HG03135 (cell line): ENCODE measurements around the gene NEU2.
A peak's percentile ranks its signal among the peaks of the same experiment; 100 is the strongest.

Source experiments
- ATAC-seq: cut with Tn5 transposase; IDR thresholded peaks from one replicate; pipeline ENCODE4 v1.9.1; 2021; ENCODE audit warnings: mild to moderate bottlenecking, moderate library complexity; ENCODE audit not compliant: unreplicated experiment

NEU2 gene

DNA sequence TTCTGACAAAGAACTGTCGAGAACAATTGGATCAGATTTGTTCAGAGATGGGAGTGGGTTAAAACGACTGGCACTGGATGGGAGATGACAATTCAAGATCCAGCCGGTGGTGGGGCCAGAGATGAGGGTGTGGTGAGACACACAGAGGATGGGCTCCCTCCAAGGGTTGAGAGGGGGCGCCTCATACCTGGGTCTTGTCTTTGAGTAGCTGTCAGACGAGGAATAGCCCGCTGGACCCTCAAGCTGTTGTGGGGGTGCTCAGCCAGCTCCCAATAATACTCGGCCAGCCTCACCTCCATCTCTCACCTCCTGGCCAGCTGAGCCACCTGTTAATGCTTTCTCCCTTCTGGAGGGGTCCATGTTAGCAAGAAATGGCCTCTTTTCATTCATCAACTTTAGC, 41.6 kb downstream of the NEU2 start:
- ATAC-seq, result no peak

DNA sequence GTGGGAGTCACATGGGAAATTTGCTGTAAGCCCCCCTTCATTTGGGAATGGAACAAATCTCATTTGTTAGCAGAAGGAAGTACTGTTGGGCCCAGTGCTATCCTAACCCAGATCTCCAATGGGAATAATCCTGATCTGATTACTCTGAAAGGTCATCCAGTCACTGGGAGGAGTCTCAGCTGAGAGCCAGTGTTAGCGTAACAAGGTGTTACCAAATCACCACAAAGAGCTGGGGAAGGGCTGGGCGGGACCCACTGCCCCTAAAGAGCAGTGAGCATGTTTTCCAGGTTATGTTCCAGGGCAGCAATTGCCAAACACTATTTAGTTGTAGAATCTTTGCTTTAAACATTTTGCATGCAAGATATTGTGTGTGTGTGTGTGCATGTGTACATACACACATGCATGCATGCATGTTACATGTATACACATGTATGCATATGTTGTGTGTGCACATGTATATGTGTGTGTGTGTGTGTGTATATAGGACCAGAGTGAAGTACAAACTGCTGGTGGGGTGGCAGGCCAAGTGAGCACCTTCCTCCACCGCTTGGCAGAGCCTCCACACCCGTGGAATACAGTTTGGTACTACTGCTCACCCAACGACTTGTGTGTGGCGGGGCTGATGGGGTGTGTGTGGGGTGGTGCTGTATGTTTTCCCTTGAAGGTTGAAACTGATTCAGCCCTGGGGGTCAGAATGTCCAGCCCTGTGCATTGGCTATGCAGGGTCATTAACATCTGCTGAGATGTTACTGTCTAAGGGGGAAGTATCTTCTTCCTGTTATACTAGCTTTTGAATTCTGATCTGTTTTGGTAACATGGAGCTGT, 42.9 kb downstream of the NEU2 start:
- ATAC-seq, result peak; percentile 17

DNA sequence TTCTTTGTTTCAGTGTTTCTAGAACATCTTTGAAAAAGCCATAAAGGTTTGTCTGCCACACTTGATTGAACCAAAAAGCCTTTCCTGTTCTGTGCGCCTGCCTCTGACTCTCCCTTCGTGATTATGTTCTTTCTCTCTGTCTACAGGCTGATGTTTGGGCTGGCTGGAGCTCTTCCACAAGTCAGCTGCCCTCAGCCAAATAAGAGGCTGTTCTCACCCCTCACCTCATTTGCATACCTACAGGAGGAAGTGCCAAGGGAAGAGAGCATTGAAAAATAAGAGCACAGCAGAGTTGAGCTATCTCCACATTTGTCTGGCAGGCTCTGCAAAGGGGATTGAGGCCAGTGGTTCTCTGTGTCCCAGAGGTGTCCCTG, 43.5 kb downstream of the NEU2 start:
- ATAC-seq, result peak; percentile 43

DNA sequence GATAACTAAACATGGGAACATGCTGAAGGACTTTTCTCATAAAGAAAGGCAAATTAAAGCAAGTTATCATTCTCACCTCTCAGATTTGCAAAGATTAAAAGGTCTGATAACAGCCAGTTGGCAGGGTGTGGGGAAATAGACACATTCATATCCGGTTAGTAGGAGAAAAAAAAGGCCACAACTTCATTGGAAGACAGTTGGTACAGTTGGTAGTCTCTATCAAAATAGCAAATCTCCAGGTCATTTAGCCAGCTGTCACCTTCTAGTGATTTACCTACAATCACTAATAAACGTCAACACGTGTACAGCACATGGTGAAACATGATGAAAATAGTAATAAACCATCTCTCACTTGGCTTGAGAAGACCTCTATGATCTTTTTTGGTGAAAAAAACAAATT, 44.3 kb downstream of the NEU2 start:
- ATAC-seq, result no peak

DNA sequence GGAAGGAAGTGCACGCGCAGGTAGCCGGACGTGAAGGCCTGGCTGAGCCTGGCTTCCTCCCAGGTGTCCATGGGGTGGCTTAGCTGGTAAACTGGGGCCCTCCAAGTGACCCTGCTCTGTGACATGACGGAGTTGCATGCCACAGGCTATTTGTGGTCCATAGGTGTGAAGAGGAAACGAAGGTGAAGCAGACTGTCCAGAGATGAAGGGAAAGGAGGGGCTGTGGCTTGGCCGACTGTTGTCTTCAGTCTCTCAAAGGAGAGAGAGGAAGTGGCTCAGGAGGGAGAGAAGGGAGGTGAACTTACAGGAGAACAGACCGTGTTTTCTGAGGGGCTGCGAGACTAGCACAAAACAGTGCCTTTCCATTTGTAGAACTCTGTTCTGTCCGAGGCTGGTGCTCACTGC, 47.0 kb downstream of the NEU2 start:
- ATAC-seq, result peak; percentile 36

DNA sequence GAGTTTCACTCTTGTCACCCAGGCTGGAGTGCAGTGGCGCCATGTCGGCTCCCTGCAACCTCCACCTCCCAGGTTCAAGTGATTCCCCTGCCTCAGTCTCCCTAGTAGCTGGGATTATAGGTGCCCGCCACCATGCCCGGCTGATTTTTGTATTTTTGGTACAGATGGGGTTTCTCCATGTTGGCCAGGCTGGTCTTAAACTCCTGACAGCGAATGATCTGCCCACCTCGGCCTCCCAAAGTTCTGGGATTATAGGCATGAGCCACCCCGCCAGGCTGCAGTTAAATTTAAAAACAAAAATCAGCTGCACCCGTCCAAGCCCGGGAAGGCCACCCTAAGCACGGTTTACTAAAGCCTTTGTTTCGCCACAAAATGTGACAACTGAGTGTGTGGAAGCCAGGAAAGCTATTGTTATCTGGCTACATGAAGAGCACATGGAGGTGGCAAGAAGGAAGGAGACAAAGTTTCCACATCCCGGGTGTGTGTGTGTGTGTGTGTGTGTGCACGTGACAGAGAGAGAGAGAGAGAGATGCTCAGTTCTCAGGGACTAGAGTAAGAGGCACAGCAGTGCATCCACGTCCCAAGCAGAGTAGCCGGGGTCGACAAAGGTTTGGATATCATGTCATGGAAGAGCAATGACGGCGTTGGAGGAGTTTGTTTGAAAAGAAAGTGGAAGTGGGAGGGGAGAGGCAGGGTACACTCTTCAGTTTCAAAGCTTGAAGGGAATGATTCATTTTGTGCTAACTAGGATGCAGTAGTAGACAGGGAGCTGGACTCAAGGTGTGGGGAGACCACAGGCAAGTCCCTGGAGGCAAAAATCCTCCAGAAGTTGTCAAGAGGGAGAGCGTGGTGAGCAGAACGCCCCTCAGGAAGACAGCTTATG, 47.7 kb downstream of the NEU2 start:
- ATAC-seq, result no peak

DNA sequence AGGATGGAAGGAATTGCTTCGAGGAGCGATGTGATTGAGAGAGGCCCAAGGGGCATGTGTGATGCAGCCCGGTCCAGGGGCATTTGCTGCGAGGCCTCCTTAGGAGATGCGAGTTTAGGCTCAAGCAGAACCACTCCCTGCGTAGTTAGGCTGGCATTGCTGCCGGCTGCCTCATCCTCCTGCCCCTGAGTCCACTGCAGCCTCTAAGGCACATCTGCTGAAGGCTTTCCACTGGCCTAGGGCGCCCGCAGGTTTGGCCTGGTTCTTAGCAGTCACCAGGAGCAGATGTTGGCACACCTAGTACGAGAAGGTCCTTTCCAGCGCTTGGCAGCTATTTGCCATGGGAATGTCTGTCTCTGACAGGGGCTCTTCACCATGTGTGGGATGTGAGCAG, 48.4 kb downstream of the NEU2 start:
- no peak for ATAC-seq

DNA sequence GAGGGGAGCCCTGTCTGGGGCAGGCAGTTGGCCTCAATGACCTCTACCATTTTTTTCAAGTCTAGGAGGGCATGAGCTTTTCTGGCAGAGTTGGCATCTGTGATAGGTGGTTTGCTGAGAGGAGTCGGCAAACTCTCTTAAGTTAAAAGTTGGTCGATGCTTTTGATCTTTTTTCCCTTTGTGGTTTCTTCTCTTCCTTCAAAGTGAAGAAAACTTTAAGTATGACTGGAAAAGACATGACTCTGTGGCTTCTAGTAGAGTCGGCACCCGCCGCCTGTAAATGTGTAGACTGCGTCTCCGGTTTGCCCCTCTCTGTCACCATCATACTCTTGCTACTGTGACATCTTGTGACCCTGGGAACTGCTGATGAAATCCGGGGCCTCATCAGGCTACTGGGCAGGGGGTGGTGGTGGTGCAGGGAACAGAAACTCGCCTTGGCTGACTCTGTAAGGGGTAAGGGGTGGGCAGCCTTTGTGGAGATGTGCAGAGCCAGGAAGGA, 48.8 kb downstream of the NEU2 start:
- no peak for ATAC-seq

DNA sequence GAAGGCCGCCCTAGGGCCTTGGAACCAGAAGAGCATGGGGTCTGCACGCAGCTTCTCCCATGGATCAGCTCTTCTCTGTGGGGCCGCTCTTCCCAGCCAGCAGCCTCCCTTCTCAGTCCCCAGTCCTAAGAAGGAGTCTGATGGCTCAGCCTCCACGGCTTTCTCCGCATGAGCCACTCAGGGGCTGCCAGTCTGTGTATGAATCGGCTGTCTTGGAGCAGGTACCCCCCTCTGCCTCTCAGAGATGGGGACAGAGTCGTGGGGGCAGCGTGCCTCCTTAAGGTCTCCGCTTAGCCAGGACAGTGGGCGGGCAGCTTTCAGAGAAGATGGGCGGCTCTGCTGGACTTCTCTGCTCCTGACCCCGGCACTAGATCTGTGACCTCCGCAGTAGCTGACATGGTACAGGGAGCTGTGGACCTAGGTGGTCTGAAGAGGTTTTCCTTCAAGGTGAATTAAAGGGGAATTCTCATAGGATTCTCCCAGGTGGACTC, 49.3 kb downstream of the NEU2 start:
- ATAC-seq, result peak; percentile 0

DNA sequence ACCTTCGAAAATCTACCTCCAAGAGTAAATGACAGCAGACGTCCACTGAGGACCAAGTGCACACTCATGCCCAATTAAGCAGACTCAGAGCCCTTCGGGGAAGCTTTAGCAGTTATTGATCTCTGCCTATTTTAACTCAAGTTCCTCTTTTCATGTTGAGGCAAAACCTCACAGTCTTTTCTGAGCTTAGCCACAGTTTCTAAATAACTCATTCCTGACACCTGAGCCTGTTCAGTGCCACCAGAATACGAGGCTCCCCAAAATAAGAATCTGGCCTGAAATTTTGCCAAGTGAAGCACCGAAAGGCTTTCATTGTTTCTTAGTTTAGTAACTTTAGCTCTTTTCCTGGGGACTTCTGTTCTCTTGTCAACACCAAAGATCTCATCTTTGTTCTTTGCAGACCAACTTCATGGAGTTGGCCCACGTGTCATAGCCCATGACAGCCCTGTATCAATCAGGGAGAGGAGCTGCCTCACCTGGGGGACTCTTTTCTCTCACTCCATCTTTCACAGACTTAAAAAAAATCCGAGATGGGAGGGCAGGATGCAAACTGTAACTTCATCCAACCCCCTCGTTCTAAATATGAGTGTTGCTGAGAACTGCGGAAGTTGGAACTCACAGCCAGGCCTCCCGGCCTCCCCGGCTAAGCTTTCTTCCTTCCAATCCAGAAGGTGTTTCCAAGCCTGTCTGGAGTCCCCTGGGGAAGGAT, 49.9 kb downstream of the NEU2 start:
- peak; percentile 42 for ATAC-seq

DNA sequence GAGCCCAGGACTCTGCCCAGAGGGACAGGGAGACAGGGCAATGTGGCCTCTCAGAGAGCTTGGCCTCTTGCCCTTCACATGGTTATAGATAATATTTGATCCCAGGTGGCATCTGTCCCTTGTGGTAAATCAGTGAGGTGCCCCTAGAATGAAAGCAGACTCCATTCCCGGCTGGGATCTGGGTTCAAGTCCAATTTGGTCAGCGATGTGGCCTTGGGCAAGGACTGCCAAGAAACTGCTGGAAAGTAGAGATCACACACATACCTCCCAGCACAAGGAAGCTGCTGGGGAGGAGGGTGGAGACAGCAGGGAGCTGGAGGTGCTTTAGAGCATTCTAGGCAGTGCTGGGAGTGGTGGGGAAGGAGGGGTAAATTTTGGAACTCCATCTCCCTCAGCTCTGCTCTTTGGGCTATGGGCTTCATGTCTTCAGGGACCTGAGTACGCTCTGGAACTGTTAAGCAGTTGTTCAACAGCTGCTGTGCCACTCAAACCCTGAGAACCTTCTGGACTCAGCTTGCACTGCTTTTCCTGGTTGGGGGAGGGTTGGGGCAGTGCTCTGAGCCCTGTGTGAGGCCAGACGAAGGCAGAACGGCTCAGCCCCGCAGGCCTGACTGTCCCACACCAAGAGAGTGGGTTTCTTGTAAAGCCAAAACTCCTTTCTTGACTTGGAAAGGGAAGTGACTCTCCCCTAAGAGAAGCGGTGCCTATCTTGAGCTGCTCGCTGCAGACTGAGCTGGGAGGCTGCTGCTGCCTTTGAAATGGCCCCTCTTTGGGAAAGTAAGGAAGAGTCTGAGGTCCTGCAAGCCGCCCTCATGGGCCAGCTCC, 50.7 kb downstream of the NEU2 start:
- no peak for ATAC-seq

DNA sequence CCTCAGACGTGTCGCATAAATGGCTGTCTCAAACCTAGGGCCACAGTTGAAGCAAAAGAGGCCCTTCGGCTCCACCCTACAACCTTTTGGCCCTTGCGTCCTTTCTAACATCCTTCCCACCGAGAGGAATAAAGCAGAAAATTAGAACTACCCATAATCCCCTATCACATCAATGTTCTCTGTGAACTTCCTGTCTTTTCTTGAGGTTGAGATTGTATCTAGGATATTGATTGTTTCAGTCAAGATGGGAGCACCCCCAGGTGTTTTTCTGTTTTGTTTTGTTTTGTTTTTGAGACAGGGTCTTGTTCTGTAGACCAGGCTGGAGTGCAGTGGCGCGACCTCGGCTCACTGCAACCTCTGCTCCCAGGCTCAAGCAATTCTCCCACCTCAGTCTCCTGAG, 51.3 kb downstream of the NEU2 start:
- ATAC-seq, result no peak

DNA sequence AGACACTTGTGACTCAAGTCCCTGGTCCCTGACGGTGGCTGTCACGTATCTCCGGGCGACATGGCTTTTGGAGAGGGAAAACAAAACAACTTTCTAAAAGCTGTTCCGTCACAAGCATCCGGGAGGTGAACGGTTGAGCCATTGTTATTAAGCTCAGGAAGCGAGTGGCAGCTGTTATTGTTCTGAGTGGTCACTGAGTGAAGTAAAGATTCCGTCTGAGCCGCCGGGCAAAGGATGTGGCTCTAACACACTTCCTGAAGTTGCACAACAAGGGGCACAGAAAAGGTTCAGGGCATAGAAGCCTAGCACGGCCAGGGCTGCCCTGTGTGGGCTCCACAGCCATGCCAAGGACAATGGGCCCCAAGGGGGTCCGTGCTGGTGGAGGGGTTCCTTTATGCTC, 52.0 kb downstream of the NEU2 start:
- ATAC-seq, result no peak
